GM18520 (cell line): ENCODE results near the gene TKT.
"Not testable (repeated sequence)": the region's sequence is repeated elsewhere in the genome, so short reads cannot be mapped to it uniquely, and the experiment has no call there.

ENCODE experiments used
- ATAC-seq: cut with Tn5 transposase; IDR thresholded peaks from one replicate; pipeline ENCODE4 v1.9.1; 2021; ENCODE audit not compliant: unreplicated experiment

Gene TKT, protein sequence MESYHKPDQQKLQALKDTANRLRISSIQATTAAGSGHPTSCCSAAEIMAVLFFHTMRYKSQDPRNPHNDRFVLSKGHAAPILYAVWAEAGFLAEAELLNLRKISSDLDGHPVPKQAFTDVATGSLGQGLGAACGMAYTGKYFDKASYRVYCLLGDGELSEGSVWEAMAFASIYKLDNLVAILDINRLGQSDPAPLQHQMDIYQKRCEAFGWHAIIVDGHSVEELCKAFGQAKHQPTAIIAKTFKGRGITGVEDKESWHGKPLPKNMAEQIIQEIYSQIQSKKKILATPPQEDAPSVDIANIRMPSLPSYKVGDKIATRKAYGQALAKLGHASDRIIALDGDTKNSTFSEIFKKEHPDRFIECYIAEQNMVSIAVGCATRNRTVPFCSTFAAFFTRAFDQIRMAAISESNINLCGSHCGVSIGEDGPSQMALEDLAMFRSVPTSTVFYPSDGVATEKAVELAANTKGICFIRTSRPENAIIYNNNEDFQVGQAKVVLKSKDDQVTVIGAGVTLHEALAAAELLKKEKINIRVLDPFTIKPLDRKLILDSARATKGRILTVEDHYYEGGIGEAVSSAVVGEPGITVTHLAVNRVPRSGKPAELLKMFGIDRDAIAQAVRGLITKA

DNA sequence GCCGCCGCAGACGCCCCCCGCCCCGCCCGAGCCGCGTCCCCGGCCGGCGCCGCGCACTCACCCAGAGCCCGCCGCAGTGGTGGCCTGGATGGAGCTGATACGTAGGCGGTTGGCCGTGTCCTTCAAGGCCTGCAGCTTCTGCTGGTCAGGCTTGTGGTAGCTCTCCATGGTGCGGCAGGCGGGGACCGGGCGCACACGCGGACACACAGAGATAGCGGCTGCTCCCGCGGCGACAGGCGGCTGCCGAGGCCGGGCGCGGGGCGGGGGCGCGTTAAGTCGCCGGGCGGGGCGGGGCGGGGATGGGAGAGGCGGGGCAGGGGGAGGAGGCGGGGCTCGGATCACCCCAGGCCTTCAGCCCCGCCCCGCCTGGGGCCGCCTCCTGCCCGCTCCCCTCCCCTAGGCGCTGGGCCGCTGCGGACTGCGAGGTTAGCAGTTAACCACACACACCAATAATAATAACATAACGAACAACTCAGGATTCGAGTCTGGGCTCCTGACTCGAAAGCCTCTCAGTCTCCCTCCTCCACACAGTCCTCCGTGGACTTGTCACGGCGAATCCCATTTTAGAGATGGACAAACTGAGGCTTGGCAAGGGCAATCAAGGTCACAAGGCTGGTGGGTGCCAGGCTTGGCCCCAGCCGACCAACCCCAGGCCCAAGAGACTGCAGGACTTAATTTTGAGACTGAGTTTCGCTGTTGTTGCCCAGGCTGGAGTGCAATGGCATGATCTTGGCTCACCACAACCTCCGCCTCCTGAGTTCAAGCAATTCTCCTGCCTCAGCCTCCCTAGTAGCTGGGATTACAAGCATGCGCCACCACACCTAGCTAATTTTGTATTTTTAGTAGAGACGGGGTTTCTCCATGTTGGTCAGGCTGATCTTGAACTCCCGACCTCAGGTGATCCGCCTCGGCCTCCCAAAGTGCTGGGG is at the start of gene TKT:
Gene TKT (minus strand): TSS at position 248 of the 929 bp plus-strand sequence. CDS start 80 bp downstream, at position 168.
- ATAC-seq, result peak; percentile 38

DNA sequence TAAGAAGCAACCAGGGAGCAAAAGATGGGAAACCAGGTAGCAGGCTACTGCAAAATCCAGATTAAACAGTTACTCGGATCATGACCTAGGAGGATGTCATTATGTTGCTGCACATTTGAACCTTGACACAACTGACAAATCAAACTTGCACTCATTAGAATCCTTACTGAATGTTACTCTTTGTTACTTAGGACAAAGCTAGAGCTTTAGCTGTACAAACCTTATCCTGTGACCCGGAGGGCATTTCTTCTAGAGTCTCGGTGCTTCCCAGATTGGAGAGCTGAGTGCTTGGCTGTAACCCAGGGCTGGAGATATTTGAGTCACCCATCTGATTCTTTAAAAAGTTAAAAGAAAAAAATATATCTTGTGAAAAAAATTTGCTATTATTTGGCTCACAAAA is 48.1 kb upstream of the TKT start:
- ATAC-seq, result no peak

DNA sequence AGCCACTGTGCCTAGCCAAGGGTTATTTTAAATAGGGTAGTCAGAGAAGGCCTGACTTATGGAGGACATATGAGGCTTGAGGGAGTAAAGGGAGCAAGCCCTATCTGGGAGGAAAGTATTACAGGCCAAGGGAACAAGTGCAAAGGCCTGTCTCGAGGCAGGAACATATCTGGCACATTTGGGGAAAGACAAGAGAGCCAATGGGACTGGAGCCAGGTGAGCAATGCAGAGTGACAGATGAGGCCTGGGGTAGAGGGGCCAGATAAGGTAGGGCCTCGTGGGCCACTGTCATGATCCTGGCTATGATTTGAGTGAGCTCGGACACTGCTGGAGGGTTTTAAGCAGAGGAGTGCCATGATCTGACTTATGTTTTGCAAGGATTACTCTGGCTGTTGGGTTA is 47.7 kb upstream of the TKT start:
- ATAC-seq, result no peak

DNA sequence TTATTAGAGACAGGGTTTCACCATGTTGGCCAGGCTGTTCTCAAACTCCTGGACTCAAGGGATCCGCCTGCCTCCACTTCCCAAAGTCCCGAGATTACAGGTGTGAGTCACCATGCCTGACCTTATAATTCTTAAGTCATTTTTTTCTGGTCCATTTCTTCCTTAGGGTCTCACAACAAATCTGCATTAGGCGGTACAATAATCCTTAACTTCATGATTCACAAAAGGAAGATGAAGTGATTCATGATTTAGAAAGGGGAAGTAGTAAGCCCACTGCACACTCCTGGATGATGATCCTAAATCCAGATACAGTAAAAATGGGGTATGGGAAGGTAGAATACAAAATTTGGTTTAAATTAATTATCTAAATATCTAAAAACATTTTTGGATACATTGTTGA is 45.0 kb upstream of the TKT start:
- no peak for ATAC-seq

DNA sequence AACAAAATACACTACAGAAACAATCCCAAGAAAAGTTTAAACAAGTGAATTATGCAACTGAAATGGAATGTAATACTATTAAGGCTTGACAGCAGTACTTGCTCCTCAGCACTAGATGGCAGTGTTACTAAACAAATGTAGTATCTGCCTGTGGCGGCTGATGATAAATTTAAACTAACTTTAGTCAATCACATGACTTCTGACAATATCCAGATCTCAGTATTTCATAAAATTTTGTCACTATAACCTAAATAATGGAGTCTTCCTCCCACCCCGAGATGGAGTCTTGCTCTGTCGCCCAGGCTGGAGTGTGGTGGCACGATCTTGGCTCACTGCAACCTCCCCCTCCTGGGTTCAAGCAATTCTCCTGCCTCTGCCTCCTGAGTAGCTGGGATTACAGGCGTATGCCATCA is 43.8 kb upstream of the TKT start:
- not testable (repeated sequence) for ATAC-seq

DNA sequence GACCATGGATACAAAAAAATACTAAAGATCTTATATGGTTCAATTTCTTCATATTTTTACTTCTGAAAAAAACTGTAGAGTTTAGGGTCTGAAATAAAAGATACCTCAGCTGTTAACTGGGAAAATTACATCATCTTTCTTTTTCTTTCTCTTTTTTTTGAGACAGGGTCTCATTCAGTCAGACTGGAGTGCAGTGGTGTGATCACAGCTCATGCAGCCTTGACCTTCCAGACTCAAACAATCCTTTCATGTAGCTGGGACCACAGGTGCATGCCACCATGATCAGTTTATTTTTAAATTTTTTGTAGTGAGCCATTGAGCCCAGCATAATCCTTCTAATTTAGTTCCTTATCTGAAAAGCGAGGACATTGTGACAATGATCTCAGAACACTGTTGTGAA is 39.6 kb upstream of the TKT start:
- no peak for ATAC-seq

DNA sequence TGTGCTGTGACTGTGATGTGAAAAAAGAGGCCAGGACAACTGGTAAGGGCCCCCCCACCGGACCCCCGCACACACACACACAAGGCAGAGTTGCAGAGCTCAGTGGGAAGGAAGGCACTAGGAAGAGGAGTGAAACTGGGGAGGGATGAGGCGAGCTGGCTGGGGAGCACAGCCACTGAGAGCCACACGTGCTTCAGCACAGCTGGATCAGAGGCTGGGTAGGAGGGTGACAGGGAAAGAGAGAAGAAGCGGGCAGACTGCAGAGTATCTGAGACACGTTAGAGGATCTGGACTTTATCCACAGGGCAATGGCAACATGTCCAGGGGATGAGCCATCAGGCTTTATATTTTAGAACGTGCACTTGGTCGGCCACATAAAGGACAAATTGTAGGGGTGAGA is 38.0 kb upstream of the TKT start:
- no peak for ATAC-seq

DNA sequence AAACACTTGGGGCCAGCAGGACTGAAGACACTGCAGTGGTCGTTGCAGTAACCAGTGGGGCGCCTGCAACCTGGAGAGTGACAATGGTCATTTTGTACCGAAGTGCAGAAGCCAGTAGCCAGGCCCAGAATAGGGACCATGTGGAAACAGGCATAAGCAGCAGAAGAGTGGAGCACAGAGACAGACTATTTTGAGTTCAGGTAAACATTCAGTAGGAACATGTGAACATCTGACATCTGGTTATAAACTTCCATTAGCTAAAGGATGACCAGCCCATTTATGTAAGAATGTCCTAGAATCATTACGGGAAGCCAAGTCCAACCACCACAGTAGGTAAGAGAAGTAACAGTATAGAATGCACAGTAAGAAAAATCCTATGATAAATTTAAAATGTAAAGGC is 32.4 kb upstream of the TKT start:
- ATAC-seq, result no peak

DNA sequence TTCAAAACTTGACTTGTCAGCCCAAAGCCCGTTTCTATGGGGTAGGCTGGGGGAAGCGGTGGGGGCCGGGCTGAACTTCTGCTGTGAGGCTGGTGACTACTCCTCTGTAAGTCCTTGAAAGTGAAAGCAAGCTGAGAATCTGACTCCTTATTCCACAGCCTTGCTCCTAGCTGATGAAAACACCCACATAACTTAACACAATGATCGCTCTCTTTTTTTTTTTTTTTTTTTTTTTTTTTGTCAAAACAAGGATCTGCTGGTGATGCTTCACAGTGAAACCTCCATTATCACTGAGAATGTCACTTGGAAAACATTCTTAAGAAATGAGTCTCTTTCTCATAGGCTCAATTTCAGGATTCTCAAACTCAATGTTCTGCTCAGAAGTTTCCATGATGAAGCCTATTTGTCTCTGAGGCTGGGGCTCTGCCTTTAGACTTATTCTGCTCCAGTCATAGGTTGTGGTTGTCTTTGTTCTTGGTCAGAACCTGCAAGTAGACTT is 31.4 kb upstream of the TKT start:
- no peak for ATAC-seq

DNA sequence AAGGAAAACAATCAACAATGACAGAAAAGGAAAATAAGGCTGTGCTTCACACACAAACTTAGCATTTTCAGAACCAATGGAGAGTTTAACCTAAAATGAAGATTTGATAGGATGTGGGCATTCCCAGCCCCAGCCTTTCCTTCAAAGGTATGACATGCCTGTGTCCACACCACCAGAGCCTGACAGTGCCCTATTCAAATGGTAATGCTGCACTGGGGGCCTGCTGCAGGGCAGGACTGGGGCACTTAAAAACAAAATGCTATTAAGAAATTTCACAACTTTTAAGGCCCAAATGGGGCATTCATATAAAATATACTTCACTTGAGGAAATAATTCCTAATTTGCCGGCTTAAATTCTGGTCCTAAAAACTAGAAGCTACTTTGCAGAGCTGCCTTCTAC is 30.9 kb upstream of the TKT start:
- ATAC-seq, result no peak

DNA sequence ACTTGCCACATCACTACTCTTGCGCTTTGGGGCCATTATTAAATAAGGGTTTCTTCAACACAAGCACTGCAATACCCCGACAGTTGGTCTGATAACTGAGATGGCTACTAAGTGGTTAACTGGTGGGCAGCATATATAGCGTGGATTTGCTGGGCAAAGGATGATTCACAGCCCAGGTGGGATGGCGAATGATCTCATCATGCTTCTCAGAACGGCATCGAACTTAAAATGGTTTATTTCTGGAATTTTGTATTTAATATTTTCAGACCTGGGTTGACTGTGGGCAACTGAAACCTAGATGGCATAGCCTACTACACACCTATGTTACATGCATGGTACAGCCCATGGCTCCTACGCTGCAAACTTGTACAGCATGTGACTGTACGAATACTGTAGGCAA is 26.8 kb upstream of the TKT start:
- no peak for ATAC-seq

DNA sequence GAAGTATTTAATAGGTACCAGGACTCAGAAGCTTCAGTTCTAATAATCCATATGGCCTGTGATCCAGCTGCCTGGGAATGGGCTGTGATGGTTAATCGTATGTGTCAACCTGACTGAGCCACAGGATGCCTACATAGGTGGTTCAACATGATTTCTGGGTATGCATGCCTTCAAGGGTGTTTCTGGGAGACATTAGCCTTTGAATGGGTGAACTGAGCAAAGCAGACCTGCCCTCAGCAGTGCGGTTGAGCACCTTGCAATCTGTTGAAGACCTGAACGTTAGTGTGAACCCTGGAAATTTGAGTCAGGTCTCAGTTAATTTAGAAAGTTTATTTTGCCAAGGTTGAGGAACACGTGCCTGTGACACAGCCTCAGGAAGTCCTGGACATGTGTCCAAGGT is 22.8 kb upstream of the TKT start:
- ATAC-seq, result no peak

DNA sequence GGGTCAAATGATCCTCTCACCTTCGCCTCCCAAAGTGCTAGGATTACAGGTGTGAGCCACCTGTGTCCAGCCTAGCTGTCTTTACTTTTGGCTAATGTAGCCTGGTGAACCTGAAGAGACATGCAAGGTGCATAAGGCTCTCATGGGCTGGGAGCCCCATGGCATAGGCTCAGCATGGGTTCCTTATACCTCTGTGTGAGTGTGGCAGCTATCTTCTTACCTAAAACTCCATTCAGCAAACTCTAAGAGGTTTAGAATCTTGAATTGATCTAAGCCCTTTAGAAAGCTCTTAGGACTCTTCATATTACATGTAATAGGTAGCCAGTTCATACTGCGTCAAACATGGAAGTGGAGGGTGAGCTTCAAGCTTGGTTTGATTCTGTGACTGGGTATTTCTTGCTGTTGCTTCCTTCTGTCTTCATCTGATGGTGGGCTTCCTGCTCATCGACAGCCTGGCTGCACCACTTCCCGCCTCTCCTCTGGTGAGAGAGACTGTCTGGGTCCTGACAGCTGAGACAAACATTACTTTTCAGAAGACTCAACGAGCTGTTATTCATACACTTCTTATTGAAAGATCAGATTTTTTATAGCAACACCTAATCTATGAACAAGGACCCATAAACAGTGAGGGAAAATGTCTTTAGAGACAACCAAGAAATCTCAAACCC is 19.2 kb upstream of the TKT start:
- no peak for ATAC-seq

DNA sequence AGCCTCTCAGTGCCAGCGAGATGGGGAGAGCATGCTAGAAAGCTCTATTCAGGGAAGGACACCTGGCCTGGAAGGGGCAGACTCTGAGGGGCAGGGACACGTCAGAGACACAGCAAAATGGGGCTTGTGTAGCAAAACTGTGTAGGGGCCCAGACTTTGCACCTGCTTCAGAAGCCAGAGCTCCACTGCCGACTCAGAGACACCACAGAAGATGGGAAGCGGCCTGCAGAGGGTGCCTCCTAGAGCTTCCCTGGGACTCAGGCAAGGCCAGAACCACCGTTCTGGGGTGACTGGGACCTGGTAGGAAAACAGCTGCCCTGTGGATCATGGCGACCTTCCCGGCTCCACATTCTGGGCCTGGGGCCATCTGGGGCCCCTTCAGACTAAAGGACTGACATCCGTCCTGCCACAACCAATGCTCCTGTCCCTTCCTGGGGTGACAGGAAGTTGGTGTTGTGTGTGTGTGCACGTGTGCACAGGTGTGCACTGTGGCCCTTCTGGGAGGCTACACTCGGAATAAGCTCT is 17.4 kb upstream of the TKT start:
- ATAC-seq, result no peak

DNA sequence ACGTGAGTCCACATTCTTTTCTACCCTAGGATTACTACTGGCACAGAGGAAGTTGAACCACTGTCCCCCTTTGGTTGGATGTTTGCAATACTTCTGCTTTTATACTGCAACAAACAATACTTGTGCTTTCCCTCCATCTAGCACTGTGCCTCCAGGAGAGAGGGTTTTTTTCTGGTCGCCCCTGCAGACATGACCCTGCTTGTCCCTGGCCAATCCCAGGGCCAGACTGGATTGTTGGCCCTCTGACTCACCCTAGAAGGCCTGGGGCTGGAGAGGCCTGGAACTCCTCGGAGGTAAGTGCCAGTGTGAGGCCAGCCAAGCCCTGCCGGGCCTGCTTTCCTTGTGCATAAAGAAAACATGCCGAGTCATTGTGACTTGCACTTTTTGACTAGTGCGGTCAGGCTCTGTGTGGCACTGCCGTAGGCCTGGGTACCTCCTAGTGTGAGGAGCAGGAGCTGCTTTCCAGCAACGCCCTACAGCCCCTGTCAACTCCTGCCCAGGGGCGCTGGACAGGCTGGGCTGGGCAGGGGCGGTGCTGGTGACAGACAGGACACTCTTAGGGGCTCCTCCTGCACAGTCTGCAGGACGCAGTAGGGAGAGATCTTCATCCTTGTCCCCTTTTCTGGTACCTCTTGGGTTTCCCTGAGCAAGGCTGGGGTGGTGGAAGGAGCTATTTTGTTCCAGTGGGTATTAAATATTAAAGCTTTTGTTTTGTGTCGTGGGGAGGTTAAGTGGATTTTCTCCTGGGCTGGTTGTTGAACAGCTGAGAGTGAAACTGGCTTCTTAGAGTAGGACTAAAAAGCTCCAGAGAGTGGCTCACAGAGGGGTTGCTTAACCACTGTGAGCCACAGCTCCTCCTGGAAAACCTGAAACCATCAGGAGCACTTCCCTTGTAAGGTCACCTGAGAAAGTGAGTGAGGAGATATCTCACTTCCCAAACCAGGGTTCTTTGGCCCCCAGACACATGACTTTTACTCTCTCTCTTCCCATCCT is 14.4 kb upstream of the TKT start:
- ATAC-seq, result no peak

DNA sequence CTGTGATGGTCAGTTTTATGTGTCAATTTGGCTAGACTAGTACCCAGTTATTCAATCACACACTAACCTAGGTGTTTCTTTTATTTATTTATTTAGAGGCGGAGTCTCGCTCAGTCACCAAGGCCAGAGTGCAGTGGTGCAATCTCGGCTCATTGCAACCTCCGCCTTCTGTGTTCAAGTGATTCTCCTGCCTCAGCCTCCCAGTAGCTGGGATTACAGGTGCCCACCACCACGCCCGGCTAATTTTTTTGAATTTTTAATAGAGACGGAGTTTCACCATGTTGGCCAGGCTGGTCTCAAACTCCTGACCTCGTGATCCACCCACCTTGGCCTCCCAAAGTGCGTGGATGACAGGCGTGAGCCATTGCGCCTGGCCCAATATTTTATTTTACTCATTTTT is 13.4 kb upstream of the TKT start:
- not testable (repeated sequence) for ATAC-seq

DNA sequence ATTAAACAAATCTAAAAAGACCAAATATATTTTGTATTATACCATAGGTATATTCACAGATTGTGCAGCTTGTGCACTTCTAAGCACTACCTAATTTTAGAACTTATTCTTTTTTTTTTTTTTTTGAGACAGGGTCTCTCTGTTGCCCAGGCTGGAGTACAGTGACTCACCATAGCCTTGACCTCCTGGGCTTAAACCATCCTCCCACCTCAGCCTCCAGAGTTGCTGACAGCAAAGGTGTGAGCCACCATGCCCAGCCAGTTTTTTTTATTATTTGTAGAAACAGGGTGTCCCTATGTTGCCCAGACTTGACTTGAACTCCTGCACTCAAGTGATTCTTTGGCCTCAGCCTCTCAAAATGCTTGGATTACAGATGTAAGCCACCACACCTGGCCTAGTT is 11.9 kb upstream of the TKT start:
- no peak for ATAC-seq

DNA sequence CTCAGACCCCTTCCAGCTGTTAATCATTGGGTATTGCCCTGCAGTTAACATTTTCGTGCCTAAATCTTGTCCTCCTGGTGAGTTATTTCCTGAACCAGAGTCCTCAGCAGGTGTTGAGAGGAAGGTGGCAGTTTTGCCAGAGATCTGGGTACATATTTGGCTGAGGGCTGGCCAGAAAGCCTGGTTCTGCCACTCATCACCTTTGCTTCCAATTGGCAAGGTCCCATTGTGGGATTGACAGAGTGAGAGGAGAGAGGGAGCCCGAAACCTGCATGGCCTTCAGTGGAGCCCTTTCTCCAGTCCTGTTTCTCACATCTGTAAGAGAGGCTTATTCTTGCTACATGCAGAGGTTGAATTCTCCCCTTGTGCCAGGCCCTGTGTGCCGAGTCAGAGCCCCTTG is 8.9 kb upstream of the TKT start:
- ATAC-seq, result no peak

DNA sequence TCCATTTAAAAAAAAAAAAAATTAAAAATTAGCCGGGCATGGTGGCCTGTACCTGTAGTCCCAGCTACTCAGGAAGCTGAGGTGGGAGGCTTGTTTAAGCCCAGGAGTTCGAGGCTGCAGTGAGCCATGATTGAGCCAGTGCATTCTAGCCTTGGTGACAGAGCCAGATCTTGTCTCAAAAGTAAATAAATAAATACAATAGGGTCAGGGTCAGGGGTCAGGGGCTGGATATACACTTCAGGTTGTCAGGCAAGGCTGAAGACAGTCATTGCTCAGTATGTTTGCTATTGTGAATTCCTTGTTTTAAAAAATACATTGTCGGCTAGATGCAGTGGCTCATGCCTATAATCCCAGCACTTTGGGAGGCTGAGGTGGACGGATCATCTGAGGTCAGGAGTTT is 8.1 kb upstream of the TKT start:
- no peak for ATAC-seq

DNA sequence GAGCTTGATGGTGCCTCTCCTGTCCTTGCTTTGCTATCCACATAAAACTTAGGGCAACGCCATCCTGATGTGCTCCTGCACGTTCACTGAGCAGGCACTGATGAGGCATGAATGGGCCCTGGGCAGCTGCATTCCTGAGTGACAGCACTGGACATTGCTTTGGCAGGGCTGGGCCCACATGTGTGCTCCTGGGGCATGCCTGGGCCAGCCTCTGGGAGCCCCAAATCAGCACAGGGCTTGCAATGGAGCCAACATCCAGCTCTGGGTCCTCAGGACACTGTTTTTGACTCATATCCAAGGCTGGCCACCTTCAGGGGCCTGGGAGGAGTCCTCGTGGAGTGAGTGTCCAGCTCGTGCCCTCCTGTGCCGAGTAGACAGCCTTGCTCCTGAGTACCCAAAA is 5.9 kb upstream of the TKT start:
- ATAC-seq, result no peak
